Right forelimb (tissue), 1 donor: Measurements from ENCODE around the gene NPAS2.

Source experiments
- DNase-seq: peaks from one replicate; pipeline ENCODE4 v3.0.0-alpha.2; 2018

NPAS2 gene

DNA sequence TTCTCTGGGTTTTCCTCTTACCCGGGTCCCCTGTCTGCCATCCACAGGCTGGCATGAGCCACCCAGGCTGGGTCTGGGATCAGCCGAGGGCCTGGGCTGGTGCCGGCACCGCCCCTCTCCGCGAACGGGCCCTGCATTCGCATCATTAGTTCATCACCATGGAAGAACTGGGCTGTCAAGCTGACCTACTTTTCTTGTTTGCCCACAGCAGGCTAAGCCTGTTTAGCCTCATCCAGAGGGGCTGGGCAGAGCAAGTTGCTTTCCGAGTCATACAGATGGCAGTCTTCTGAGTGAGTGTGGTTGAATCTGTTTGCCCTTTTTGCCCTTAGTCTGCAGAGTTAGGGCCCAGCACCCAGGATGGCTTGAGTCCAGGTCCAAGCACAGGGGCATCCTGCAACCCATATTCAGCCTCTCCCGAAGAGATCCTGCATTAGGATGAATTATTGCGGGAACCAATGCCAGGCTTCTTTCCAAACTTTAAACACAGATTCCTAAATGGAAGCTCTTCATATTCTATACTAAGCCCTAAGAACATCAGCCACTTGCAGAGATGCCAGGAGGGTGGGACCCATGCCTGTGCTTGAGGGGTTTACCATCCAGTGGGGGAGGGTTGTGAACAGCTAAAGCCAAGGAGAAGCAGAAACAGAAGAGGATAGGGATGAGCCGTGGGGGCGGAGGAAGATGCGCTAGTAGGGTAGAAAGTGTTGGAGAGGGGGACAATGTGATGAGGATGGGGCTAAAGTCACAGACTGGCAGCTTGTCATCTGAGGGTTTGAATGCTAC lies 68.0 kb downstream of the NPAS2 start:
- DNase-seq, result no peak

- DNase-seq, result no peak
Observed at GRCh38 chr2:100888601-100889000, 68.7 kb downstream of the NPAS2 start.

GRCh38 chr2:100889286-100889685 lies 69.3 kb downstream of the NPAS2 start:
- no peak for DNase-seq

DNA sequence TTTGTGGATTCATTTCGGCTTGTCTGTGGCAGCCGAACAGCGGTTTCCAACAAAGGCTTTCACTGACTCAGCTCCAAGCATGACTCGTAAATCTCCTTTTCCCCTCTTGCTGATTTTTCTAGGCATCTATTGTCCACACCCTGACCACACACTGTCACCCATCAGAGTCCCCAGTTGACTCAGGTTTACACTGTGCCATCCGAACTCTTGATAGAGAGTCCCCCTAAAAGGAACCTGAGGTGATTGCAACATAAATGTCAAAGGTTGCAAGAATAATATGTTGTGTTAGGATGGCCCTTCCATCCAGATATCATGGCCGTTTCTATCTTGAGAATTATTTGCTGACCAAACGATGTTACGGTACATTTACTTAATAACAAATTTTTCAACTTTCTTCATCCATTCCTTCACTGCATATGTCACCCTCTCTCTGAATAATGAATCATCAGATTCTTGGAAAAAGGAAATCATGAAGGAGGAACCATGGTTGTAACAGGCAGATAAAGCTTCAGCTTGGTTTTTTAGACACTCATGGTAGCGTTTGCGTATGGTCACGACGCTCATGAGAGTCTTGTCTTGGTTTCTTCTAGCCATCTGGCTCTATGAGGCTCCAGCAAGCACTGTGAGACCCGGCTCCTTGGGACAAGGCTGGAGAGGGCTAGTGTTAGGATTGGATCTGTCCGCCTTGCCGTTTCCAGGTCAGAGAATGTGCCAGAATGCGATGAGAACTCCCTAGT lies 72.1 kb downstream of the NPAS2 start:
- no peak for DNase-seq

GRCh38 chr2:100893392-100894104 lies 73.6 kb downstream of the NPAS2 start:
- no peak for DNase-seq

DNA sequence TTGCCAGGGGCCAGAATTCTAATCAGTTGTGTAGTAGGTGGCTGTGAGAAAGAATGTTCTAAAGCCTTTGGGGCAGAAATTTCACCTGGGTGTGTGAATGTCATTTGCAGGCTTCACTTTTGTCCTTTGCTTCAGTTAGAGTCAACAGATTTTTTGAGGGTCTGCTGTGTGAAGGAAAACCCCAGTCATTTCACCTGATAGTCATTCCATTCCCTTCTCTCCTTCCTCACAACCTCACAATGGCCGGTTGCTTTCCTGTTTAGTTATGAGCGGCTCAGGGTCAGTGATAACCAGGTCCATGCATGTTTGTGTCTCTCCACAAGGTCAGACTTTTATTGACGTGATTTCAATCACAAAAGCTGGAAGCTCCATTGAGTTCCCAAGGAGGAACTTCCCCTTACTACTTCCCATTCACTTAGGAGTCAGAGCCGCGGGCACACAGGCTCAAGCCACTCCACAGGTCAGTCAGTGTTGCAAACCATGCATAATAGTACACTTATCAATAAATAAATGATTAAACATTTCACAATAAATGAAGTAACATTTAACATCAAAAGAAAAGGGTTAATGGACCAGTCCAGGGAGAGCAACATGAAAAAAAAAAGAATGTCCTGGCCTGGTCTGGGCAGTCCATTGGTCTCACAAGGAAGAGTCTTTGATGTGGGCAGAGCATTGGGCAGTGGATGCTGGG lies 74.3 kb downstream of the NPAS2 start:
- DNase-seq, result no peak

- DNase-seq, result no peak
Observed at GRCh38 chr2:100894796-100895156, 74.8 kb downstream of the NPAS2 start.

DNA sequence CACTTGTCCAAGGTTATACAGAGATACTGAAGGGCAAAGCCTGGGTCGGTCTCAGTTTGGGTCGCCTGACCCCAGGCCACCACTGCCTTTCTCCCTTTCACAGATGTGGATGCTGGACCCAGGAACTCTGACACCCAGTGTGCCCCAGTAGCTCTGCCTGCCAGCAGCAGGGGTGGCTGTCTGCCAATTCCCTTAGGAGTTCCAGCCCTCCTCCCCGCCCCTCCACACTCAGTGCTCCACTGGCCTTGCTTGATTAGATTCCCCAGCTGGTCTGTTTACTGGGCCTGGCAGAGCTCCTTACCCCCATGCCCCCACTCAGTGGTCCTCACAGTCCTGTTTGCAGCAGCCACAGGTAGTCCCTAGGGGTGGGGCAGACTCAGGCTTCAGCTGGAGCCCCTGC lies 75.5 kb downstream of the NPAS2 start:
- DNase-seq, result no peak

- no peak for DNase-seq
Observed at GRCh38 chr2:100895934-100896685, 76.2 kb downstream of the NPAS2 start.

- no peak for DNase-seq
Observed at GRCh38 chr2:100898035-100898665, 78.2 kb downstream of the NPAS2 start.

DNA sequence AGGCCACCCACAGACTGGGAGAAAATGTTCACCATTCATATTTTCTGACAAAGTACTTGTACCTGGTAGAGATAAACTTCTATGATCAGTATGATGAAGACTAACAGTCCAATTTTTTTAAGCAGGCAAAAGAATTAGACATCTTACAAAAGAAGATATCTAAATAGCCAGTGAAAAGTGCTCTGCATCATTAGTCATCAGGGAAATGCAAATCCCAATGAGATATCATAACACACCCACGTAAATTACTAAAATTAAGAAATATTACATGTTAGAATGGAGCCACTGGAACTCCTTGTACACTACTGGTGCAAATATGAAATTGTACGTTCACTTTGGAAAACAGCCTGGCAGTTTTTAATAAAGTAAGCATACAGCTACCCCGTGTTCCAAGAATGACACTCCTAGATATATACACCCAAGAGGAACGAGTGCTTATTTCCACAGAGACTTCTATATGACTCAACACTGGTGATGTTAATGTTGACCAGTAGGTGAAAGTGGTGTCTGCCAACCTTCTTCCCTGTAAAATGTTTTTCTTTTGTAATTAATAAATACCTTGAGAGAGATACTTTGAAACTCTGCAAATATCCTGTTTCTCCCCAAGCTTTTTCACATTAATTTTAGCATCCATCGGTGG lies 80.3 kb downstream of the NPAS2 start:
- no peak for DNase-seq

DNA sequence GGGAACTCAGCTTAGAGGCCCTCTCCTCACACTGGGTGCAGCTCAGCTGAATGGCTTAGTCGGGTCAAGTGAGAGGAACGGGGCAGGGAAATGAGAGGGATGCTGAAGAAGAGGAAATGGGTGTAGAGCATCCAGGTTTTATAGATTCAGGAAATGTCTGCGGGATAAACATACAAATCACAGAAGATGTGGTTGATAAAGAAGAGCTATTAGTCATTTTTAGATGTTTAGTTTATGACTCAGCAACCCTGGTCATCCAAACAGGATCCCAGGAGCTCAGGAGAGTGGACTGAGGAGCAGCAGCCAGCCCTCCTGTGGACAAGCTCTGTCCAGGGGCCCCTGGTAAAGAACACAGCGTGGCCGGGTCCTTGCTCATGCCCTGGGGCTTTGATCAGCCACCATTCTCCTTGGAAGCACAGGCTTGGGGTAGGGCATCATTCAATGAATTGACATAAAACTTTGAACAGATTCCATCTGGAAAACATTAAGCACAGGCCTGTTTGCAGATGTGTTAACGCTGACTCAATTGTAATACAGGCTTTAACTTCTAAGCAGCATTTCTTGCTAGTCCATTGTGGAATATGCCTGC lies 83.0 kb downstream of the NPAS2 start:
- peak; percentile 49 for DNase-seq

- no peak for DNase-seq
Observed at GRCh38 chr2:100903534-100904258, 83.8 kb downstream of the NPAS2 start.

DNA sequence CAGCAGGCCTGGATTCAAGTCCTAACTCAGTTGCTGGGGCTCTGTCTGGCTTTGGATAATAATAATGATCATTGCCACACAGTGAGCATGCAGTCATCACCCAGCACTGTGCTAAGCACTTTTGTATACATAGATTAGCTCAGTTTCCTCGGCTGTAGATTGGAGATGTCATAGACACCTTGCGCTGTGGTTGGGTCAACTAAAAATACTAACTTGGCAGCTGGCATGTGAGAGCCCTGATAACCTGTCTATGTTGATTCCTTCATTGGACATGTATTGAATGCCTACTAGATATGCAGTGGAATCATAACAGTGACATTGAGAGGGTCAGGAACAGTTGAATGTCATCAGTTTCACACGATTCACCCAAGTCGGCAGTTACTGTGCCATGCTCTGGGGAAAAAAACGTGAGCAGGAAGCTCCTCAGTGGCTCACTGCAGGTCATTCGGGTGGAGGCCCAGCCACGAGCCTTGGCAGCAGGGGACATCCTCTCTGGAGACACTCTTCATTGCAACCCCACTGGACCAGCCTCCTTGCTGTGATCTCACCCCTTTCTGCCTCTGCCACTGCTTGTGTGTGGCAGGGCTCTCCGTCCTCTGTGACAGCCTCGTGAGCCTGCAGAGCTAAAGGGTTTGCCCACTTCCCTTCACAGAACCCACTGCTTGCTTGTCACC lies 85.3 kb downstream of the NPAS2 start:
- no peak for DNase-seq

DNA sequence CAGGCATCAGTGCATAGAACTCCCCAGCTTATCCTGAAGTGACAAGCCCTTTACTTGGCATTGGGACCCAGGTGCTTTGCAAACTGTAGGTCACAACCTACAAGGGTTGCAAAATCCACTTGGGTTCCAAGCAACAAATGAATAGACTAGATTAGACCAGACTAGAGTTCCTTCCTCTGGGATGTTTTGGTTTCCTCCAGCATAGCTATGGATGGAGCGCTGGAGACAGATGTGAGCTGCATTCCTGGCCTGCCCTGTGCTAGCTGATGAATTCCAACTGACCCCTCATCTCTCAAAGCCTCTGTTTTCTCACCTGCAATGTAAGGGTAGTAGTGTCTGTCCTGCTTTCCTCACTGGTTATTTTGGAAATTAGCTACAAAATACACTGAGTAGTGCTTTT lies 86.2 kb downstream of the NPAS2 start:
- no peak for DNase-seq

GRCh38 chr2:100906679-100907078 lies 86.7 kb downstream of the NPAS2 start:
- DNase-seq, result no peak

DNA sequence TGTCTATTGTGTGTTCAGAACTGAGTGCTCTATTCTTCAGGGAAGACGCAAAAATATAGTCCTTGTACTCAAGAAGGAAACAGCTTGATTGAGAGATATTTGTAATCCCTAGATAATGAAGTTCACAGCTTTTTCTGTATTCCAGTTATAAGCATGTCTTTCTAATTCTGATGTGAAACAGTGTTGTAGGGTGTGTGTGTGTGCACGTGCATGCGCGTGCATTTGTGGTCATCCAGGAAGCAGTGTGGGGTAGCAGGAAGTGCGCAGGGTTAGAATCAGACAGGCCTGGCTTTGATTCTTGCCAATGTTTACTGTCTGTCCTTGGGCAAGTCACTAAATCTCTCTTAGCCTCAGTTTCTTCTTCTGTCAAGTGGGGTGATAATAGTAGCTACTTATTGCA lies 87.9 kb downstream of the NPAS2 start:
- no peak for DNase-seq

- DNase-seq, result no peak
Observed at GRCh38 chr2:100909534-100910081, 89.7 kb downstream of the NPAS2 start.

DNA sequence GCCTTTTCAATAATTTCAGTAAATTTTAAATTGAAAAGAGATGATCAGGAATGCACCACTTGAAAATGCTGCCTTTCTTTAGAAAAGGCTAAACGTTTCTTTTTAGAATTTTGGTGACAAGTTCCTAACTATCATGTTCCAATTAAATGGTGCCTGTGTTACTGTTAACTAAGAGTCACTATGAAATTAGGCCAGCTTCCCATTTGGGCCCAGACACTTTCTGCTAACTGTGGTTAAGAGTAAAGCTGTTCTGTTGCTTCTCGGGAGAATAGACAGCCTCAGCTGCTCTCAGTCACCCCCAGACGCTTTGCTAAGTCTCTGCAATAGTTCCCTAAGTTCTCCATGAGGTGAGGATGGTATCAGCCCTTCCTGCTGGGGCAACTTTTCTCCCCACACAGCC lies 90.2 kb downstream of the NPAS2 start:
- DNase-seq, result no peak
